Neutrophil (primary cell): ENCODE measurements around the gene BMI1.

ENCODE experiments used
- H3K27ac ChIP-seq: fragments of 200-600 bp; sonication (generic); 2 replicates; pipeline ENCODE4 v1.5.1; 2016; ENCODE audit warnings: mild to moderate bottlenecking, moderate library complexity
- H3K27me3 ChIP-seq: fragments of 200-600 bp; sonication (generic); 2 replicates; pipeline ENCODE4 v1.6.0; 2016; ENCODE audit warnings: mild to moderate bottlenecking
- H3K36me3 ChIP-seq: fragments of 200-600 bp; sonication (generic); 2 replicates; pipeline ENCODE4 v1.5.1; 2017
- H3K4me1 ChIP-seq, 2 experiments: fragments of 200-600 bp in 1 of 2; sonication (generic) in 1 of 2; 1 replicate in 1 of 2; 2 replicates in 1 of 2; pipeline versions ENCODE4 v1.5.1 to v1.6.1; 2013 to 2016; ENCODE audit warnings: low read depth in 1 of 2, low read length in 1 of 2, mild to moderate bottlenecking in 1 of 2, moderate library complexity in 1 of 2; ENCODE audit not compliant: control insufficient read depth in 1 of 2, insufficient read depth in 1 of 2
- H3K4me3 ChIP-seq, 2 experiments: fragments of 200-600 bp in 1 of 2; sonication (generic) in 1 of 2; 1 replicate in 1 of 2; 2 replicates in 1 of 2; pipeline ENCODE4 v1.5.1; 2013 to 2016; ENCODE audit warnings: low read depth in 1 of 2, low read length in 1 of 2, mild to moderate bottlenecking in 1 of 2, moderate library complexity in 1 of 2
- H3K9me3 ChIP-seq: fragments of 200-600 bp; sonication (generic); 2 replicates; pipeline ENCODE4 v1.5.1; 2016
- CTCF ChIP-seq: fragments of 200-600 bp; sonication (generic); IDR thresholded peaks from 2 replicates; pipeline ENCODE4 v1.5.1; 2016; ENCODE audit warnings: antibody characterized with exemption

The BMI1 gene

GRCh38 chr10:22366435-22366703 is 45.5 kb downstream of the BMI1 start:
- no peaks in the 10 kb centered on the region for H3K36me3 ChIP-seq

GRCh38 chr10:22366771-22367170 is 45.9 kb downstream of the BMI1 start:
- TF ChIP-seq CTCF: no peak
- Histone ChIP-seq H3K9me3 (no peaks in the 10 kb centered on the region), H3K27ac (no peak overlapping the region), H3K4me1 (peaks cover 5 to 8% of the 10 kb centered on the region in 2 experiments), H3K36me3 (no peaks in the 10 kb centered on the region), H3K4me3 (no peak overlapping the region), H3K27me3 (no peaks in the 10 kb centered on the region)

More at GRCh38 chr10:22366435-22366703, 45.5 kb downstream of the BMI1 start:
- Histone ChIP-seq H3K4me3 (no peak overlapping the region), H3K27ac (no peak overlapping the region), H3K4me1 (peaks cover 5 to 8% of the 10 kb centered on the region in 2 experiments), H3K9me3 (no peaks in the 10 kb centered on the region), H3K27me3 (no peaks in the 10 kb centered on the region)
- TF ChIP-seq CTCF: no peak

- H3K27ac ChIP-seq: no peak overlapping the region
- no peaks in the 10 kb centered on the region for H3K27me3 ChIP-seq
- no peak overlapping the region for H3K4me3 ChIP-seq
- TF ChIP-seq CTCF: no peak
- no peaks in the 10 kb centered on the region for H3K9me3 ChIP-seq
- H3K4me1 ChIP-seq: peaks cover 5 to 8% of the 10 kb centered on the region in 2 experiments
- no peaks in the 10 kb centered on the region for H3K36me3 ChIP-seq
Measured at GRCh38 chr10:22367471-22367870, 46.6 kb downstream of the BMI1 start.

- H3K4me1 ChIP-seq: peaks cover 5 to 8% of the 10 kb centered on the region in 2 experiments
- H3K27me3 ChIP-seq: no peaks in the 10 kb centered on the region
- no peaks in the 10 kb centered on the region for H3K9me3 ChIP-seq
- no peak overlapping the region for H3K27ac ChIP-seq
- H3K4me3 ChIP-seq: no peak overlapping the region
- no peaks in the 10 kb centered on the region for H3K36me3 ChIP-seq
- TF ChIP-seq CTCF: no peak
Measured at GRCh38 chr10:22368402-22368801, 47.5 kb downstream of the BMI1 start.

- H3K4me1 ChIP-seq: peaks cover 5 to 8% of the 10 kb centered on the region in 2 experiments
- no peaks in the 10 kb centered on the region for H3K9me3 ChIP-seq
- H3K27ac ChIP-seq: no peak overlapping the region
- H3K27me3 ChIP-seq: no peaks in the 10 kb centered on the region
- H3K4me3 ChIP-seq: no peak overlapping the region
- H3K36me3 ChIP-seq: no peaks in the 10 kb centered on the region
- no peak for TF ChIP-seq CTCF
Measured at GRCh38 chr10:22368981-22369380, 48.1 kb downstream of the BMI1 start.

GRCh38 chr10:22369434-22370072 is 48.7 kb downstream of the BMI1 start:
- Histone ChIP-seq H3K9me3 (no peaks in the 10 kb centered on the region), H3K27me3 (no peaks in the 10 kb centered on the region), H3K27ac (no peak overlapping the region), H3K4me3 (no peak overlapping the region), H3K36me3 (no peaks in the 10 kb centered on the region), H3K4me1 (peaks cover 5 to 8% of the 10 kb centered on the region in 2 experiments)
- no peak for TF ChIP-seq CTCF
